ENCODE results near the gene ZNF205. TPM values are rescaled to one million over a fixed set of nuclear protein-coding genes. Genes with fewer than 3 reads are reported as not detected.

The ZNF205 gene
- total and polyA plus RNA-seq, 2 of the 13 experiments (the other 11 are each of a cell fraction or from before 2014, with no cell fraction given) = 5.8 to 10.2 TPM

DNA sequence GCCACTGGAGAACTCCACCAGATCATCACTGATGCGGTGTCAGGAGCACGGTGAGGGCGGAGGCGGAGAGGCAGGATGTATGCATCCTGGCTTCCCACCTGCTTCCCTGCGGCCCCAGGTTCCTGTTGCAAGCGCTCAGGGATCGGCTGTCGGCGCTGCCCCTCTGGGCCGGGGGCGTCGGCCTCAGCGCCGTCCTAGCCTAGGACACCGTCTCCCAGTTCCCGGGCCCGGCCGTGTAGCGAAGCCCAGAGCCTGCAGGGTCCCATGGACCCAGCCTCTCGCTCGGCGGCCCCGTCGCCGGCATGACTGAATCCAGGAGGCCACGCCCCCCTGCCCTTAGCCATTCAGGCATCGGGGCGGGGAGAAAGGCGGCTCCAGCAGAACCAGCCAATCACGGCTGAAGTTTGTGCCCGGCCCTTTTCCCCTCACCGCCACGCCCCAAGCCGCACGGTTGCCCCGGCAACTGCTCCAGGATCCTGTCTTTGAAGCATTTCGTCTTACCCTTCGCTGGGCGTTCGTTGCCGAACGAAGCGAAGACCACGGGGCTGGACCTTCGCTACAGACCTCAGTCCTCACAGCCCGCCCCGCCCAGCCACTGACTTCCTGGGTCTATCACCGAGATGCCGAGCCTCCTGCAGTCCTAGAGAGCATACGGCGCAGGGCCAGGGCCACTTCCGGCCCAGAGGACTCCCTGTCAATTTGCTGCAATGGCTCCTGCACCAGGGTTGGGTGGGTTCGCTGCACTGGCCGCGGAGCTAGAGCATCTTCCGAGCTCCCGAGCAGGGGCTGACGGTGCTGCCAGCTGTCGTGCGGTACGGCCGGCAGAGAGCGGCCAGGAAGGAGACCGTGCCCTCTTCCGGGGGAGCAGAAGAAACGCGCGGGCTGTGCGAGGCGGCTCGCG lies 11.8 kb downstream of the ZNF205 start (continued):
- TF ChIP-seq, protein P1, sequence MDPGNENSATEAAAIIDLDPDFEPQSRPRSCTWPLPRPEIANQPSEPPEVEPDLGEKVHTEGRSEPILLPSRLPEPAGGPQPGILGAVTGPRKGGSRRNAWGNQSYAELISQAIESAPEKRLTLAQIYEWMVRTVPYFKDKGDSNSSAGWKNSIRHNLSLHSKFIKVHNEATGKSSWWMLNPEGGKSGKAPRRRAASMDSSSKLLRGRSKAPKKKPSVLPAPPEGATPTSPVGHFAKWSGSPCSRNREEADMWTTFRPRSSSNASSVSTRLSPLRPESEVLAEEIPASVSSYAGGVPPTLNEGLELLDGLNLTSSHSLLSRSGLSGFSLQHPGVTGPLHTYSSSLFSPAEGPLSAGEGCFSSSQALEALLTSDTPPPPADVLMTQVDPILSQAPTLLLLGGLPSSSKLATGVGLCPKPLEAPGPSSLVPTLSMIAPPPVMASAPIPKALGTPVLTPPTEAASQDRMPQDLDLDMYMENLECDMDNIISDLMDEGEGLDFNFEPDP (CRISPR knock-in tag; conservative IDR thresholded peaks at IDR 0.05) = no peak
- peak; percentile 5; the same call in 1 of the 2 replicates for TF ChIP-seq ZNF44 (CRISPR knock-in tag; IDR thresholded peaks at IDR 0.05)
- TF ChIP-seq HNRNPLL (IDR thresholded peaks at IDR 0.05; ENCODE audit: low read depth, low read length, poor library complexity, severe bottlenecking) = peak; percentile 91
- no peak for TF ChIP-seq ARNT (IDR thresholded peaks at IDR 0.05)
- no peak; the same call in 1 of the 2 replicates for TF ChIP-seq ZSCAN22 (CRISPR knock-in tag; IDR thresholded peaks at IDR 0.05)
- TF ChIP-seq ERF (CRISPR knock-in tag; IDR thresholded peaks at IDR 0.05) = peak; percentile 63; the same call in 1 of the 2 replicates
- TF ChIP-seq, protein P2, sequence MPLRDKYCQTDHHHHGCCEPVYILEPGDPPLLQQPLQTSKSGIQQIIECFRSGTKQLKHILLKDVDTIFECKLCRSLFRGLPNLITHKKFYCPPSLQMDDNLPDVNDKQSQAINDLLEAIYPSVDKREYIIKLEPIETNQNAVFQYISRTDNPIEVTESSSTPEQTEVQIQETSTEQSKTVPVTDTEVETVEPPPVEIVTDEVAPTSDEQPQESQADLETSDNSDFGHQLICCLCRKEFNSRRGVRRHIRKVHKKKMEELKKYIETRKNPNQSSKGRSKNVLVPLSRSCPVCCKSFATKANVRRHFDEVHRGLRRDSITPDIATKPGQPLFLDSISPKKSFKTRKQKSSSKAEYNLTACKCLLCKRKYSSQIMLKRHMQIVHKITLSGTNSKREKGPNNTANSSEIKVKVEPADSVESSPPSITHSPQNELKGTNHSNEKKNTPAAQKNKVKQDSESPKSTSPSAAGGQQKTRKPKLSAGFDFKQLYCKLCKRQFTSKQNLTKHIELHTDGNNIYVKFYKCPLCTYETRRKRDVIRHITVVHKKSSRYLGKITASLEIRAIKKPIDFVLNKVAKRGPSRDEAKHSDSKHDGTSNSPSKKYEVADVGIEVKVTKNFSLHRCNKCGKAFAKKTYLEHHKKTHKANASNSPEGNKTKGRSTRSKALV (CRISPR knock-in tag; IDR thresholded peaks at IDR 0.05) = peak; percentile 48; the same call in 1 of the 2 replicates
- no peak for TF ChIP-seq ZNF720 (CRISPR knock-in tag; IDR thresholded peaks at IDR 0.05)
- no peak for TF ChIP-seq ZNF773 (CRISPR knock-in tag; IDR thresholded peaks at IDR 0.05; ENCODE audit: borderline replicate concordance)
- no peak for TF ChIP-seq MTA3 (CRISPR knock-in tag; IDR thresholded peaks at IDR 0.05)
- no peak for TF ChIP-seq KDM1A (CRISPR knock-in tag; IDR thresholded peaks at IDR 0.05)
- TF ChIP-seq EED (CRISPR knock-in tag; IDR thresholded peaks at IDR 0.05) = peak; percentile 49; the same call in 1 of the 2 replicates
- no peak for TF ChIP-seq NKX3-1 (CRISPR knock-in tag; IDR thresholded peaks at IDR 0.05)
- TF ChIP-seq AHR (CRISPR knock-in tag; IDR thresholded peaks at IDR 0.05) = no peak; the same call in 1 of the 2 replicates
- no peak for TF ChIP-seq ZNF556 (CRISPR knock-in tag; IDR thresholded peaks at IDR 0.05; ENCODE audit: borderline replicate concordance)
- TF ChIP-seq MBD4 (IDR thresholded peaks at IDR 0.05; ENCODE audit: borderline replicate concordance, low read length) = no peak
- TF ChIP-seq ZFP90 (CRISPR knock-in tag; IDR thresholded peaks at IDR 0.05; ENCODE audit: borderline replicate concordance) = 0 out of 2 replicates have a peak, but pooled peaks have one; percentile 82
- TF ChIP-seq, protein P3, sequence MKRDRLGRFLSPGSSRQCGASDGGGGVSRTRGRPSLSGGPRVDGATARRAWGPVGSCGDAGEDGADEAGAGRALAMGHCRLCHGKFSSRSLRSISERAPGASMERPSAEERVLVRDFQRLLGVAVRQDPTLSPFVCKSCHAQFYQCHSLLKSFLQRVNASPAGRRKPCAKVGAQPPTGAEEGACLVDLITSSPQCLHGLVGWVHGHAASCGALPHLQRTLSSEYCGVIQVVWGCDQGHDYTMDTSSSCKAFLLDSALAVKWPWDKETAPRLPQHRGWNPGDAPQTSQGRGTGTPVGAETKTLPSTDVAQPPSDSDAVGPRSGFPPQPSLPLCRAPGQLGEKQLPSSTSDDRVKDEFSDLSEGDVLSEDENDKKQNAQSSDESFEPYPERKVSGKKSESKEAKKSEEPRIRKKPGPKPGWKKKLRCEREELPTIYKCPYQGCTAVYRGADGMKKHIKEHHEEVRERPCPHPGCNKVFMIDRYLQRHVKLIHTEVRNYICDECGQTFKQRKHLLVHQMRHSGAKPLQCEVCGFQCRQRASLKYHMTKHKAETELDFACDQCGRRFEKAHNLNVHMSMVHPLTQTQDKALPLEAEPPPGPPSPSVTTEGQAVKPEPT (CRISPR knock-in tag; IDR thresholded peaks at IDR 0.05; ENCODE audit: low read depth) = peak; percentile 59; the same call in 1 of the 2 replicates
- TF ChIP-seq NAIF1 (CRISPR knock-in tag; IDR thresholded peaks at IDR 0.05; ENCODE audit: borderline replicate concordance) = no peak
- TF ChIP-seq ATF7-NPFF (CRISPR knock-in tag; IDR thresholded peaks at IDR 0.05; ENCODE audit: low read depth) = 0 out of 2 replicates have a peak, but pooled peaks have one; percentile 24
- no peak for TF ChIP-seq DNMT3B (CRISPR knock-in tag; conservative IDR thresholded peaks at IDR 0.05)

Data from HepG2 (cell line).